Stimulated activated CD8-positive, alpha-beta memory T cell treated with anti-CD3 and anti-CD28 coated beads, Interleukin-2, amount 100 ng/mL, for 1 hour (primary cell): ENCODE measurements around the gene MRPL42.
"Not testable (repeated sequence)": the region's sequence is repeated elsewhere in the genome, so short reads cannot be mapped to it uniquely, and the experiment has no call there.

Experiments used
- DNase-seq, 2 donors: peaks; one replicate each; pipeline ENCODE4 v3.0.0-alpha.2; 2020; ENCODE audit warnings: low read depth in 2 of 2

Gene MRPL42

GRCh38 chr12:93547778-93548177 lies 80.5 kb downstream of the MRPL42 start:
- no peak for DNase-seq

GRCh38 chr12:93549174-93549573 lies 81.9 kb downstream of the MRPL42 start:
- DNase-seq = no peak

DNA sequence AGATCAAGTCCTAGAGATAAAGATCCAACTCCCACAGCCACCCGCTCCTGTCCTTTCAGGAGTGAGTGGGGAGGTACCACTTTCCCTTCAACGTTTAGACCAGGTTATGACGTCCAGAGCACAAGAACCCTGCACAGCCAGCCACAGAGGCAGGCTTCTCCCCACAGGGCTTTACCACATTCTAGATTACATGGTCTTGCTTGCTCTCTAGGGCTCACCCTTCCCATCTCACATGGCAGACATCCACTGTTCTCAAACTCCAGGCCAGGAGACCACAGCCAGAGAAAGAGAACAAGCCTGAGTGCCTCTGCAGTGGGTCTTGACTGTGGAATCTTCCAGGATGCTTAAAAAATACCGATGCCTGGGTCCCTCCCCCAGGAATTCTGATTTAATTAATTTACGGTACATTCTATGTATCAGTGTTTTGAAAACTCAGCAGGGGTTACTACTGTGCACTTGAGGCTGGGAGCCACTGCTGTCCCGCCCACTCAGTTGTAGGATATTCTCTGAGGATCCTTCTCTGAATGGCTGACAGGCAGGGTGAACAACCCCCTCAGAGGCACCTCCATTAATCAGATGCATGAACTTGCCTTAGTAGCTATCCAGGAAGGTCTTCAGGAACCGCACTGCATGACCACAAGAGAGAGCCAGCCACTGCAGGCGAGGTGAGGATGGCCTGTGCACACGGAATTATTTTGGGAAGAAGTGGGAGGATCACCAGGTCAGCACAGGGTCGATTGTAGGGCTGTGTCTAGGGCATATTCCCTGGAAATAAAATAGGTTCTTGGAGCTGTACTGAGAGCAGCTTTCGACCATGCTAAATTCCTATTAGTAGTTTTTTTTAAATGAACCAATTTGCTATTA lies 83.7 kb downstream of the MRPL42 start:
- no peak for DNase-seq

DNA sequence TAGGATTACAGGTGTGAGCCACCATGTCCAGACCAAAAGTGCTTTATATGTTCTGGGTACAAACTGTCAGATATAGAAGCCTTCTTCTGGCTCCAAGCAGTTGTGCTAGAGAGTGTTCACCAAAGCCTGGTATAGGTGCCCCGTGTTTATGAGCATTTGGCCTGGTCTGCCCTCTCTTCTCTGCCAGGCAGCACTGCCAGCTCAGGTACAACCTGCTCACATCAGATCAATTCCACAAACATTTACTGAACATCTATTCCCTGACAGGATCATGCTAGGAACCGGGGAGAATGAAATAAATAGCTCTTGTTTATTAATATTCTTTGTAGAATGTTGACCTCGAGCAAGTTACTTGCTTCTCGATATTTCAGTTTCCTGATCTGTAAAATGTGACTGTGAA lies 85.1 kb downstream of the MRPL42 start:
- DNase-seq = no peak

GRCh38 chr12:93557879-93558278 lies 90.6 kb downstream of the MRPL42 start:
- not testable (repeated sequence) for DNase-seq

- not testable (repeated sequence) for DNase-seq
Observed at GRCh38 chr12:93558685-93559084, 91.4 kb downstream of the MRPL42 start.

GRCh38 chr12:93563807-93564538 lies 96.7 kb downstream of the MRPL42 start:
- DNase-seq = no peak

GRCh38 chr12:93565760-93566159 lies 98.4 kb downstream of the MRPL42 start:
- no peak for DNase-seq
